Keratinocyte (primary cell): Measurements from ENCODE around the gene ATPAF1.

Experiments used
- CTCF ChIP-seq, 3 experiments: IDR thresholded peaks in 1 of 3; conservative IDR thresholded peaks in 1 of 3; optimal IDR thresholded peaks in 1 of 3; 2 replicates in 2 of 3; 3 replicates in 1 of 3; pipeline versions ENCODE3 to v1.5.1; 2011; ENCODE audit warnings: low read length in 3 of 3, mild to moderate bottlenecking in 3 of 3, moderate library complexity in 2 of 3, control low read depth in 1 of 3, inconsistent platforms in 1 of 3; ENCODE audit not compliant: insufficient read depth in 2 of 3; ENCODE audit errors: extremely low read depth in 1 of 3
- EZH2 ChIP-seq: IDR thresholded peaks from one replicate; pipeline ENCODE4 v1.6.1; 2012; ENCODE audit warnings: inconsistent platforms, mild to moderate bottlenecking, low read length, moderate library complexity

GRCh38 chr1:46592823-46593222, 75.3 kb downstream of the ATPAF1 start:
- no peak for TF ChIP-seq CTCF (optimal IDR thresholded peaks at IDR 0.05 in 1 of 3, IDR thresholded peaks at IDR 0.05 in 1 of 3, conservative IDR thresholded peaks at IDR 0.05 in 1 of 3; ENCODE audit: extremely low read depth in 1 of 3, insufficient read depth in 2 of 3, low read length in 3 of 3)
- TF ChIP-seq EZH2 = no peak
